ENCODE data around the gene EFCAB13. TPM values are rescaled to one million over a fixed set of nuclear protein-coding genes. Genes with fewer than 3 reads are reported as not detected.

Gene EFCAB13
- 1 to 10 TPM in 3 of 4 donors, under 1 TPM in 1; 0.26 to 2.8 (median 2.1) TPM for total RNA-seq

GRCh38 chr17:47323382-47324223 is at the start of gene EFCAB13:
TSS of gene EFCAB13 (plus strand) at chr17:47323955. CDS start at chr17:47328354, 4,399 bp downstream.
- Histone ChIP-seq H3K4me3 (peak within 1 kb of the TSS; percentile 80), H3K9me3 (no peaks in the 10 kb centered on the region), H3K36me3 (no peaks in the 10 kb centered on the region), H3K27me3 (no peaks in the 10 kb centered on the region), H3K4me1 (peaks cover 12% of the 10 kb centered on the region), H3K27ac (peak within 1 kb of the TSS; percentile 94)
- WGBS, result 2% methylated on average over 69 of the region's 72 CpGs
- TF ChIP-seq, protein P1, sequence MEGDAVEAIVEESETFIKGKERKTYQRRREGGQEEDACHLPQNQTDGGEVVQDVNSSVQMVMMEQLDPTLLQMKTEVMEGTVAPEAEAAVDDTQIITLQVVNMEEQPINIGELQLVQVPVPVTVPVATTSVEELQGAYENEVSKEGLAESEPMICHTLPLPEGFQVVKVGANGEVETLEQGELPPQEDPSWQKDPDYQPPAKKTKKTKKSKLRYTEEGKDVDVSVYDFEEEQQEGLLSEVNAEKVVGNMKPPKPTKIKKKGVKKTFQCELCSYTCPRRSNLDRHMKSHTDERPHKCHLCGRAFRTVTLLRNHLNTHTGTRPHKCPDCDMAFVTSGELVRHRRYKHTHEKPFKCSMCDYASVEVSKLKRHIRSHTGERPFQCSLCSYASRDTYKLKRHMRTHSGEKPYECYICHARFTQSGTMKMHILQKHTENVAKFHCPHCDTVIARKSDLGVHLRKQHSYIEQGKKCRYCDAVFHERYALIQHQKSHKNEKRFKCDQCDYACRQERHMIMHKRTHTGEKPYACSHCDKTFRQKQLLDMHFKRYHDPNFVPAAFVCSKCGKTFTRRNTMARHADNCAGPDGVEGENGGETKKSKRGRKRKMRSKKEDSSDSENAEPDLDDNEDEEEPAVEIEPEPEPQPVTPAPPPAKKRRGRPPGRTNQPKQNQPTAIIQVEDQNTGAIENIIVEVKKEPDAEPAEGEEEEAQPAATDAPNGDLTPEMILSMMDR (IDR thresholded peaks at IDR 0.05), result peak in 1 of 2 donors; percentile 46
- TF ChIP-seq POLR2AphosphoS5 (IDR thresholded peaks at IDR 0.05) (peak in 2 of 3 donors; percentile 20 to 65), EP300 (IDR thresholded peaks at IDR 0.05) (no peak), POLR2A (IDR thresholded peaks at IDR 0.05) (peak; percentile 74 to 94)
- DNase-seq (ENCODE audit: low spot score in 2 of 2), result peak; percentile 92

DNA sequence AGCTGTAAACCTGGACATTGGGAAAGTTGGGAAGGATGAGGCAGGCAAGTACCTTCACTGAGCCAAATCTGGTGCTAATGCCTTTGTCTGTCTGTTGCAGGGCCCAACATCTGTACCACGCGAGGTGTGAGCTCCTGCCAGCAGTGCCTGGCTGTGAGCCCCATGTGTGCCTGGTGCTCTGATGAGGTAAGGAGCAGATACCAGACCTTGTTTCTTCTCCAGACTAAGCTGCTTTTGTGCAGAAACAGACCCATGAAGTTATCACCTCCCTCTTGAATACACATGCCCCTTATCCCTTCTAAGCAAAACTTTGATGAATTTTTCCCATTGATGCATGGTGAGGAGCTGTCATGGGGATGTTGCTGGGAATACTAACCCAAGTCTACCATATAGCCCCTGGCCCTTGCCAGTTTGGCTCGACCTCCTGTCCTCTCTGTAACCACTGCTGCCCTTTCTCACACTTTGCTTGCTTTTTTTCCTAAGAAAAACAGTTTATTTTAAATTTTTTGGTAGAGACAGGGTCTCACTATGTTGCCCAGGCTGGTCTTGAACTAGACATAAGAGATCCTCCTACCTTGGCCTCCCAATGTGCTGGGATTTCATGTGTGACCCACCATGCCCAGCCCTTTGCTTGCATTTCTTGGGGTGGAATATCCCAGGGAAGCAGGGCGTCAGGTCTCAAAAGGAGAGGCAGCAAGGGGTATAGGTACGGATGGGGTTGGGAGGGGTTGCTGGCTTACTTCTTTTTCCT is 49.3 kb upstream of the EFCAB13 start:
- H3K4me3 ChIP-seq, result no peak overlapping the region
- peaks cover 44% of the 10 kb centered on the region for H3K4me1 ChIP-seq
- no peak for TF ChIP-seq EP300 (IDR thresholded peaks at IDR 0.05)
- TF ChIP-seq POLR2A (IDR thresholded peaks at IDR 0.05), result no peak
- TF ChIP-seq, protein P1 (IDR thresholded peaks at IDR 0.05), result no peak
- TF ChIP-seq POLR2AphosphoS5 (IDR thresholded peaks at IDR 0.05), result no peak
- H3K9me3 ChIP-seq, result no peaks in the 10 kb centered on the region
- H3K27me3 ChIP-seq, result no peaks in the 10 kb centered on the region
- H3K36me3 ChIP-seq, result no peaks in the 10 kb centered on the region
- H3K27ac ChIP-seq, result peak overlapping the region; percentile 70
- WGBS, result 79% methylated on average over 5 of the region's 5 CpGs
- no peak for DNase-seq (ENCODE audit: low spot score in 2 of 2)

GRCh38 chr17:47275245-47275984 is 48.3 kb upstream of the EFCAB13 start:
- DNase-seq (ENCODE audit: low spot score in 2 of 2), result peak; percentile 93
- Histone ChIP-seq H3K9me3 (no peaks in the 10 kb centered on the region), H3K27me3 (no peaks in the 10 kb centered on the region), H3K4me3 (no peak overlapping the region), H3K36me3 (no peaks in the 10 kb centered on the region), H3K27ac (peak overlapping the region; percentile 70), H3K4me1 (peaks cover 53% of the 10 kb centered on the region)
- WGBS, result 25% methylated on average over 10 of the region's 13 CpGs
- TF ChIP-seq POLR2A (IDR thresholded peaks at IDR 0.05) (no peak), POLR2AphosphoS5 (IDR thresholded peaks at IDR 0.05) (peak in 2 of 3 donors; percentile 40 to 62), EP300 (IDR thresholded peaks at IDR 0.05) (no peak)
- TF ChIP-seq, protein P1 (IDR thresholded peaks at IDR 0.05), result no peak

DNA sequence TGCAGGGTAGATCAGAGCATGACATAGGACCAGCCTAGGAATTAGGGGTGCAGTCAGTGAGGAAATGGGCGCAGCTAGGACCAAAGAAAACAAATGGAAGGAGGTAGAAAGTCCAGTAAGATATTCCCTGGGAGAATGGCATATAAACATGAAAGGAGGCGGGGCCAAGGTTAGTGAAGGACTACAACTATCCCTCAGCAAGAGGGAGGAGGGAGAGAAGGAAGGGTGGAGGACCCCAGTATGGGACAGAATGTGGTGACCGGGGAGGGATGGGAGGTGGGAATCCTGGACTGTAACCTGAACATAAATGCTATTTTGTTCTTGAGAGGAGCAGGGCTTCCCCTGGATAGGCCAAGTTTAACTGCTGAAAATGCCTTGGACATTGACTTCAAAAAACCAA is 47.3 kb upstream of the EFCAB13 start:
- 55% methylated on average over 3 of the region's 3 CpGs for WGBS
- no peaks in the 10 kb centered on the region for H3K36me3 ChIP-seq
- H3K4me3 ChIP-seq, result no peak overlapping the region
- H3K27me3 ChIP-seq, result no peaks in the 10 kb centered on the region
- no peak for TF ChIP-seq POLR2AphosphoS5 (IDR thresholded peaks at IDR 0.05)
- TF ChIP-seq, protein P1 (IDR thresholded peaks at IDR 0.05), result no peak
- TF ChIP-seq EP300 (IDR thresholded peaks at IDR 0.05), result no peak
- no peak for TF ChIP-seq POLR2A (IDR thresholded peaks at IDR 0.05)
- peak overlapping the region; percentile 70 for H3K27ac ChIP-seq
- H3K4me1 ChIP-seq, result peaks cover 60% of the 10 kb centered on the region
- DNase-seq (ENCODE audit: low spot score in 2 of 2), result no peak
- no peaks in the 10 kb centered on the region for H3K9me3 ChIP-seq

Measured in suprapubic skin (tissue), 4 donors.